ENCODE measurements around the gene TCP11.

Gene TCP11

GRCh38 chr6:35170891-35171290 lies 29.8 kb upstream of the TCP11 start:
- no peak for DNase-seq

- no peak for DNase-seq
These were observed 29.0 kb upstream of the TCP11 start for GRCh38 chr6:35170166-35170565.

GRCh38 chr6:35168461-35168861 lies 27.3 kb upstream of the TCP11 start:
- no peak for DNase-seq

- no peak for DNase-seq
These were observed 26.4 kb upstream of the TCP11 start for GRCh38 chr6:35167505-35167904.

GRCh38 chr6:35166520-35166919 lies 25.4 kb upstream of the TCP11 start:
- DNase-seq, result no peak

GRCh38 chr6:35166116-35166515 lies 25.0 kb upstream of the TCP11 start:
- DNase-seq, result no peak

GRCh38 chr6:35165630-35166071 lies 24.5 kb upstream of the TCP11 start:
- DNase-seq, result no peak

GRCh38 chr6:35164868-35165267 lies 23.7 kb upstream of the TCP11 start:
- no peak for DNase-seq

GRCh38 chr6:35164277-35164676 lies 23.1 kb upstream of the TCP11 start:
- no peak for DNase-seq

GRCh38 chr6:35163836-35164235 lies 22.7 kb upstream of the TCP11 start:
- no peak for DNase-seq

- DNase-seq, result no peak
These were observed 20.9 kb upstream of the TCP11 start for GRCh38 chr6:35161776-35162607.

GRCh38 chr6:35161266-35161665 lies 20.1 kb upstream of the TCP11 start:
- no peak for DNase-seq

- DNase-seq, result no peak
These were observed 19.5 kb upstream of the TCP11 start for GRCh38 chr6:35160642-35161041.

GRCh38 chr6:35158520-35158919 lies 17.4 kb upstream of the TCP11 start:
- DNase-seq, result no peak

- no peak for DNase-seq
These were observed 13.8 kb upstream of the TCP11 start for GRCh38 chr6:35154947-35155346.

GRCh38 chr6:35154262-35154661 lies 13.1 kb upstream of the TCP11 start:
- no peak for DNase-seq

GRCh38 chr6:35152067-35152707 lies 11.0 kb upstream of the TCP11 start:
- DNase-seq, result no peak

GRCh38 chr6:35151466-35151865 lies 10.3 kb upstream of the TCP11 start:
- DNase-seq, result no peak

GRCh38 chr6:35149891-35150566 lies 8.9 kb upstream of the TCP11 start:
- no peak for DNase-seq

GRCh38 chr6:35148167-35148741 lies 7.1 kb upstream of the TCP11 start:
- DNase-seq, result no peak

- no peak for DNase-seq
These were observed 6.3 kb upstream of the TCP11 start for GRCh38 chr6:35147486-35147885.

GRCh38 chr6:35147026-35147425 lies 5.9 kb upstream of the TCP11 start:
- no peak for DNase-seq

- DNase-seq, result no peak
These were observed 5.3 kb upstream of the TCP11 start for GRCh38 chr6:35146453-35146852.

- DNase-seq, result no peak
These were observed 4.6 kb upstream of the TCP11 start for GRCh38 chr6:35145757-35146156.
